Endothelial cell of umbilical vein (primary cell): ENCODE results near the gene SAMD7.

ENCODE experiments used
- CTCF ChIP-seq, 2 donors: IDR thresholded peaks; 1 replicate in 1 of 2; 2 replicates in 1 of 2; pipeline ENCODE4 v1.5.1; 2011; ENCODE audit warnings: low read length in 2 of 2, mild to moderate bottlenecking in 2 of 2, moderate library complexity in 2 of 2, control low read depth in 1 of 2, inconsistent platforms in 1 of 2, low read depth in 1 of 2; ENCODE audit not compliant: insufficient read depth in 1 of 2; ENCODE audit errors: extremely low read depth in 1 of 2
- EZH2 ChIP-seq: IDR thresholded peaks from 2 replicates; pipeline ENCODE4 v1.6.1; 2012; ENCODE audit warnings: borderline replicate concordance, low read depth, mild to moderate bottlenecking, moderate library complexity, low read length, inconsistent platforms; ENCODE audit not compliant: severe bottlenecking
- FOS ChIP-seq: IDR thresholded peaks from 2 replicates; pipeline ENCODE4 v1.6.1; 2011; ENCODE audit warnings: mild to moderate bottlenecking, low read length, moderate library complexity, borderline replicate concordance; ENCODE audit not compliant: insufficient read depth
- GATA2 ChIP-seq: IDR thresholded peaks from 2 replicates; pipeline ENCODE4 v1.7.0; 2011; ENCODE audit warnings: low read depth, mild to moderate bottlenecking, moderate library complexity, mixed read lengths, low read length; ENCODE audit not compliant: insufficient read length, insufficient read depth
- MAX ChIP-seq: IDR thresholded peaks from 2 replicates; pipeline ENCODE4 v1.6.1; 2011; ENCODE audit not compliant: insufficient read depth, insufficient read length
- MYC ChIP-seq: IDR thresholded peaks from one replicate; pipeline ENCODE4 v1.6.1; 2011; ENCODE audit warnings: mild to moderate bottlenecking, low read depth, low read length
- POLR2A ChIP-seq: IDR thresholded peaks from 2 replicates; pipeline ENCODE4 v1.6.1; 2012; ENCODE audit warnings: low read depth, mild to moderate bottlenecking, control low read depth, low read length
- POLR2AphosphoS5 ChIP-seq: IDR thresholded peaks from 2 replicates; pipeline ENCODE4 v1.6.1; 2012; ENCODE audit warnings: low read depth, mild to moderate bottlenecking, control low read depth, low read length, moderate library complexity; ENCODE audit not compliant: insufficient read depth

GRCh38 chr3:169879013-169879557 lies 32.3 kb upstream of the SAMD7 start:
- no peak for TF ChIP-seq CTCF (IDR thresholded peaks at IDR 0.05; ENCODE audit: extremely low read depth in 1 of 2, insufficient read depth in 1 of 2, low read depth in 1 of 2, low read length in 2 of 2)
- no peak for TF ChIP-seq POLR2AphosphoS5
- TF ChIP-seq FOS: no peak
- TF ChIP-seq EZH2: no peak
- no peak for TF ChIP-seq MAX
- no peak for TF ChIP-seq POLR2A
- no peak for TF ChIP-seq MYC
- TF ChIP-seq GATA2: no peak
